ENCODE results near the gene CRX.
"Not testable (repeated sequence)": the region's sequence is repeated elsewhere in the genome, so short reads cannot be mapped to it uniquely, and the experiment has no call there.

The CRX gene

GRCh38 chr19:47832723-47833122 is 11.0 kb downstream of the CRX start:
- 100% methylated on average over 1 of the region's 4 CpGs; no CpG with 5 or more reads in 1 of the 2 experiments for WGBS, 2 experiments (ENCODE audit: insufficient coverage in 2 of 2)
- H3K9me3 ChIP-seq (ENCODE audit: control insufficient read depth, low read length), result no peaks in the 10 kb centered on the region

GRCh38 chr19:47836038-47836437 is 14.3 kb downstream of the CRX start:
- no peaks in the 10 kb centered on the region for H3K9me3 ChIP-seq (ENCODE audit: control insufficient read depth, low read length)
- no peaks in the 10 kb centered on the region for H3K4me1 ChIP-seq (ENCODE audit: control insufficient read depth, insufficient read depth, low read length, poor library complexity, severe bottlenecking)
- H3K36me3 ChIP-seq (ENCODE audit: control insufficient read depth, insufficient read depth, low read length), result no peaks in the 10 kb centered on the region
- H3K4me3 ChIP-seq (ENCODE audit: extremely low read depth, insufficient read depth, low read length, poor library complexity, severe bottlenecking), result no peak overlapping the region
- no peak overlapping the region for H3K27ac ChIP-seq (ENCODE audit: low read depth, low read length, severe bottlenecking)
- WGBS, 2 experiments (ENCODE audit: insufficient coverage in 2 of 2), result 81 to 86% methylated on average over 5 to 6 of the region's 8 CpGs

More at GRCh38 chr19:47832723-47833122, 11.0 kb downstream of the CRX start:
- no peak overlapping the region for H3K27ac ChIP-seq (ENCODE audit: low read depth, low read length, severe bottlenecking)
- no peak overlapping the region for H3K4me3 ChIP-seq (ENCODE audit: extremely low read depth, insufficient read depth, low read length, poor library complexity, severe bottlenecking)
- H3K36me3 ChIP-seq (ENCODE audit: control insufficient read depth, insufficient read depth, low read length), result no peaks in the 10 kb centered on the region
- no peaks in the 10 kb centered on the region for H3K4me1 ChIP-seq (ENCODE audit: control insufficient read depth, insufficient read depth, low read length, poor library complexity, severe bottlenecking)

GRCh38 chr19:47839411-47839810 is 17.7 kb downstream of the CRX start:
- Histone ChIP-seq H3K36me3 (ENCODE audit: control insufficient read depth, insufficient read depth, low read length) (no peaks in the 10 kb centered on the region), H3K4me1 (ENCODE audit: control insufficient read depth, insufficient read depth, low read length, poor library complexity, severe bottlenecking) (no peaks in the 10 kb centered on the region), H3K9me3 (ENCODE audit: control insufficient read depth, low read length) (no peaks in the 10 kb centered on the region), H3K27ac (ENCODE audit: low read depth, low read length, severe bottlenecking) (no peak overlapping the region), H3K4me3 (ENCODE audit: extremely low read depth, insufficient read depth, low read length, poor library complexity, severe bottlenecking) (no peak overlapping the region)
- WGBS, 2 experiments (ENCODE audit: insufficient coverage in 2 of 2), result 86 to 93% methylated on average over 14 to 15 of the region's 16 CpGs

- Histone ChIP-seq H3K9me3 (ENCODE audit: control insufficient read depth, low read length) (no peaks in the 10 kb centered on the region), H3K4me1 (ENCODE audit: control insufficient read depth, insufficient read depth, low read length, poor library complexity, severe bottlenecking) (no peaks in the 10 kb centered on the region), H3K4me3 (ENCODE audit: extremely low read depth, insufficient read depth, low read length, poor library complexity, severe bottlenecking) (no peak overlapping the region), H3K27ac (ENCODE audit: low read depth, low read length, severe bottlenecking) (no peak overlapping the region), H3K36me3 (ENCODE audit: control insufficient read depth, insufficient read depth, low read length) (no peaks in the 10 kb centered on the region)
- 26 to 28% methylated on average over 10 of the region's 10 CpGs for WGBS, 2 experiments (ENCODE audit: insufficient coverage in 2 of 2)
Observed at GRCh38 chr19:47839913-47840312, 18.2 kb downstream of the CRX start.

GRCh38 chr19:47842941-47843340 is 21.2 kb downstream of the CRX start:
- H3K4me1 ChIP-seq (ENCODE audit: control insufficient read depth, insufficient read depth, low read length, poor library complexity, severe bottlenecking), result no peaks in the 10 kb centered on the region
- WGBS, 2 experiments (ENCODE audit: insufficient coverage in 2 of 2), result 86 to 90% methylated on average over 4 to 5 of the region's 5 CpGs
- H3K9me3 ChIP-seq (ENCODE audit: control insufficient read depth, low read length), result no peaks in the 10 kb centered on the region
- H3K4me3 ChIP-seq (ENCODE audit: extremely low read depth, insufficient read depth, low read length, poor library complexity, severe bottlenecking), result no peak overlapping the region
- H3K36me3 ChIP-seq (ENCODE audit: control insufficient read depth, insufficient read depth, low read length), result no peaks in the 10 kb centered on the region
- H3K27ac ChIP-seq (ENCODE audit: low read depth, low read length, severe bottlenecking), result no peak overlapping the region

GRCh38 chr19:47848425-47848822 is 26.7 kb downstream of the CRX start:
- Histone ChIP-seq H3K9me3 (ENCODE audit: control insufficient read depth, low read length) (no peaks in the 10 kb centered on the region), H3K4me1 (ENCODE audit: control insufficient read depth, insufficient read depth, low read length, poor library complexity, severe bottlenecking) (no peaks in the 10 kb centered on the region), H3K27ac (ENCODE audit: low read depth, low read length, severe bottlenecking) (no peak overlapping the region), H3K4me3 (ENCODE audit: extremely low read depth, insufficient read depth, low read length, poor library complexity, severe bottlenecking) (no peak overlapping the region), H3K36me3 (ENCODE audit: control insufficient read depth, insufficient read depth, low read length) (no peaks in the 10 kb centered on the region)
- WGBS, 2 experiments (ENCODE audit: insufficient coverage in 2 of 2), result 69 to 77% methylated on average over 8 to 9 of the region's 10 CpGs

GRCh38 chr19:47848823-47849473 is 27.2 kb downstream of the CRX start:
- 8 to 13% methylated on average over 13 to 16 of the region's 22 CpGs for WGBS, 2 experiments (ENCODE audit: insufficient coverage in 2 of 2)
- Histone ChIP-seq H3K4me3 (ENCODE audit: extremely low read depth, insufficient read depth, low read length, poor library complexity, severe bottlenecking) (peak overlapping the region; percentile 2), H3K36me3 (ENCODE audit: control insufficient read depth, insufficient read depth, low read length) (no peaks in the 10 kb centered on the region), H3K9me3 (ENCODE audit: control insufficient read depth, low read length) (no peaks in the 10 kb centered on the region), H3K4me1 (ENCODE audit: control insufficient read depth, insufficient read depth, low read length, poor library complexity, severe bottlenecking) (no peaks in the 10 kb centered on the region), H3K27ac (ENCODE audit: low read depth, low read length, severe bottlenecking) (no peak overlapping the region)

GRCh38 chr19:47853003-47853402 is 31.3 kb downstream of the CRX start:
- Histone ChIP-seq H3K27ac (ENCODE audit: low read depth, low read length, severe bottlenecking) (no peak overlapping the region), H3K36me3 (ENCODE audit: control insufficient read depth, insufficient read depth, low read length) (no peaks in the 10 kb centered on the region), H3K9me3 (ENCODE audit: control insufficient read depth, low read length) (no peaks in the 10 kb centered on the region), H3K4me1 (ENCODE audit: control insufficient read depth, insufficient read depth, low read length, poor library complexity, severe bottlenecking) (no peaks in the 10 kb centered on the region), H3K4me3 (ENCODE audit: extremely low read depth, insufficient read depth, low read length, poor library complexity, severe bottlenecking) (no peak overlapping the region)
- 90 to 91% methylated on average over 3 to 4 of the region's 5 CpGs for WGBS, 2 experiments (ENCODE audit: insufficient coverage in 2 of 2)

GRCh38 chr19:47854459-47854858 is 32.7 kb downstream of the CRX start:
- 92 to 94% methylated on average over 3 of the region's 4 CpGs for WGBS, 2 experiments (ENCODE audit: insufficient coverage in 2 of 2)
- H3K36me3 ChIP-seq (ENCODE audit: control insufficient read depth, insufficient read depth, low read length), result no peaks in the 10 kb centered on the region
- H3K4me3 ChIP-seq (ENCODE audit: extremely low read depth, insufficient read depth, low read length, poor library complexity, severe bottlenecking), result no peak overlapping the region
- no peaks in the 10 kb centered on the region for H3K9me3 ChIP-seq (ENCODE audit: control insufficient read depth, low read length)
- no peaks in the 10 kb centered on the region for H3K4me1 ChIP-seq (ENCODE audit: control insufficient read depth, insufficient read depth, low read length, poor library complexity, severe bottlenecking)
- no peak overlapping the region for H3K27ac ChIP-seq (ENCODE audit: low read depth, low read length, severe bottlenecking)

GRCh38 chr19:47858231-47858630 is 36.5 kb downstream of the CRX start:
- 90 to 96% methylated on average over 9 of the region's 9 CpGs for WGBS, 2 experiments (ENCODE audit: insufficient coverage in 2 of 2)
- not testable (repeated sequence) for H3K9me3 ChIP-seq (ENCODE audit: control insufficient read depth, low read length); H3K27ac ChIP-seq (ENCODE audit: low read depth, low read length, severe bottlenecking); H3K4me3 ChIP-seq (ENCODE audit: extremely low read depth, insufficient read depth, low read length, poor library complexity, severe bottlenecking); H3K36me3 ChIP-seq (ENCODE audit: control insufficient read depth, insufficient read depth, low read length); H3K4me1 ChIP-seq (ENCODE audit: control insufficient read depth, insufficient read depth, low read length, poor library complexity, severe bottlenecking)

GRCh38 chr19:47858646-47859285 is 37.0 kb downstream of the CRX start, which contains the start of gene TPRX2:
Gene TPRX2 (plus strand): TSS chr19:47859235. CDS start chr19:47859247, 12 bp downstream.
- H3K4me3 ChIP-seq (ENCODE audit: extremely low read depth, insufficient read depth, low read length, poor library complexity, severe bottlenecking); H3K4me1 ChIP-seq (ENCODE audit: control insufficient read depth, insufficient read depth, low read length, poor library complexity, severe bottlenecking); H3K27ac ChIP-seq (ENCODE audit: low read depth, low read length, severe bottlenecking); H3K36me3 ChIP-seq (ENCODE audit: control insufficient read depth, insufficient read depth, low read length); H3K9me3 ChIP-seq (ENCODE audit: control insufficient read depth, low read length): not testable (repeated sequence)
- WGBS, 2 experiments (ENCODE audit: insufficient coverage in 2 of 2), result 98 to 100% methylated on average over 7 to 8 of the region's 9 CpGs

Data from mesodermal cell (in vitro differentiated cells).